CD4-positive, alpha-beta T cell (primary cell): ENCODE results near the gene NCK1. TPM values are rescaled to one million over a fixed set of nuclear protein-coding genes. Genes with fewer than 3 reads are reported as not detected.
"Not testable (repeated sequence)": the region's sequence is repeated elsewhere in the genome, so short reads cannot be mapped to it uniquely, and the experiment has no call there.

Source experiments
- ATAC-seq: fragments of 200-7000 bp; cut with Tn5 transposase; one replicate; pipeline ENCODE4 v1.10.0; 2022; ENCODE audit warnings: mild to moderate bottlenecking; ENCODE audit not compliant: poor library complexity
- CTCF ChIA-PET: fragments of 350-600 bp; sonication (Branson Sonifier 250); formaldehyde crosslinking; loops from one replicate; lab custom pipeline; 2021; ENCODE audit warnings: antibody characterized with exemption, inconsistent platforms; lab: Charles Lee
- POLR2A ChIA-PET: fragments of 350-600 bp; sonication (Branson Sonifier 250); formaldehyde crosslinking; loops from one replicate; lab custom pipeline; 2021; ENCODE audit warnings: antibody characterized with exemption, inconsistent platforms; lab: Charles Lee
- DNase-seq, 14 experiments: peaks; one replicate each; pipeline ENCODE4 v3.0.0-alpha.2; 2013 to 2020; ENCODE audit warnings: mixed read lengths in 2 of 14
- H3K27ac ChIP-seq, 2 donors: one replicate each; pipeline versions ENCODE4 v1.5.1 to v1.7.0; 2013; ENCODE audit warnings: low read length in 2 of 2, low read depth in 1 of 2, mild to moderate bottlenecking in 1 of 2
- H3K27me3 ChIP-seq, 2 experiments: 1 replicate in 1 of 2; 2 replicates in 1 of 2; pipeline versions ENCODE4 v1.6.1 to v1.7.0; 2013; ENCODE audit warnings: low read length in 2 of 2, control low read depth in 1 of 2, mild to moderate bottlenecking in 1 of 2, moderate library complexity in 1 of 2; ENCODE audit not compliant: insufficient read depth in 2 of 2, control insufficient read depth in 1 of 2
- H3K36me3 ChIP-seq: one replicate; pipeline ENCODE4 v1.6.1; 2013; ENCODE audit warnings: low read length, control low read depth; ENCODE audit not compliant: insufficient read depth
- H3K4me1 ChIP-seq: one replicate; pipeline ENCODE4 v1.6.1; 2013; ENCODE audit warnings: low read length, control low read depth; ENCODE audit not compliant: insufficient read depth
- H3K4me3 ChIP-seq: one replicate; pipeline ENCODE4 v1.5.1; 2013; ENCODE audit warnings: mild to moderate bottlenecking, low read length, moderate library complexity
- H3K9me3 ChIP-seq, 2 experiments: 1 replicate in 1 of 2; 2 replicates in 1 of 2; pipeline versions ENCODE4 v1.6.1 to v1.7.0; 2013; ENCODE audit warnings: low read length in 2 of 2, mild to moderate bottlenecking in 2 of 2, control low read depth in 1 of 2, moderate library complexity in 1 of 2; ENCODE audit not compliant: control insufficient read depth in 1 of 2, insufficient read depth in 1 of 2
- H3K27ac Mint-ChIP-seq: one replicate; pipeline ENCODE4 v1.8.0; 2020; ENCODE audit warnings: mixed read lengths
- H3K27me3 Mint-ChIP-seq: one replicate; pipeline ENCODE4 v1.8.0; 2021; ENCODE audit warnings: mixed read lengths
- H3K36me3 Mint-ChIP-seq: one replicate; pipeline ENCODE4 v1.8.0; 2021; ENCODE audit warnings: low read depth, mixed read lengths
- H3K4me1 Mint-ChIP-seq: one replicate; pipeline ENCODE4 v1.8.0; 2021; ENCODE audit warnings: low read depth, mixed read lengths
- H3K4me3 Mint-ChIP-seq: one replicate; pipeline ENCODE4 v1.8.0; 2020; ENCODE audit warnings: mild to moderate bottlenecking, mixed read lengths
- H3K9me3 Mint-ChIP-seq: one replicate; pipeline ENCODE4 v1.8.0; 2020; ENCODE audit warnings: mixed read lengths
- CTCF ChIP-seq: fragments of 200-600 bp; IDR thresholded peaks from one replicate; pipeline ENCODE4 v1.8.0; 2022; ENCODE audit warnings: antibody characterized with exemption, mild to moderate bottlenecking
- intact Hi-C, 2 experiments: fragments of 100-400 bp; cut with DNase I in 1 of 2; cut with micrococcal nuclease in 1 of 2; formaldehyde crosslinking; loops; one replicate each; pipeline versions ENCODE4 v1.15.1 to v1.9.0; 2023 to 2025; cut with DNase I, micrococcal nuclease
- total RNA-seq, 174 experiments: library from RNA in 2 of 174; stranded (reverse) in 2 of 174; gene quantifications; one replicate each; pipeline ENCODE4 v1.2.3 and lab custom pipeline; 2021 to 2026

NCK1 gene
- total RNA-seq, 2 experiments from 2014 or later = 52.9 to 55.0 TPM

GRCh38 chr3:136898549-136898948 is 36.5 kb downstream of the NCK1 start:
- Mint-ChIP-seq H3K4me3 (peak overlapping the region; percentile 1), H3K27me3 (no peaks in the 10 kb centered on the region), H3K9me3 (peaks cover 5% of the 10 kb centered on the region), H3K27ac (peak overlapping the region; percentile 52), H3K36me3 (peaks cover 61% of the 10 kb centered on the region), H3K4me1 (peaks cover 76% of the 10 kb centered on the region)
- no peaks in the 10 kb centered on the region for H3K36me3 ChIP-seq
- CTCF ChIA-PET = interaction anchor here (1.1 to 1.3 kb wide), 2 partner anchors 12 to 146 kb away, joined by 3 read pairs; partner anchors contain the start of gene STAG1
- H3K27me3 ChIP-seq = no peaks in the 10 kb centered on the region
- POLR2A ChIA-PET = interaction anchor here (0.9 to 2.3 kb wide), 9 partner anchors 11 to 146 kb away, joined by 3 to 15 read pairs (median 4); partner anchors contain the start of genes NCK1 and STAG1
- TF ChIP-seq CTCF = no peak
- intact Hi-C loops = loop anchor here (5.0 kb wide), 1 partner anchor 36 kb away; the partner anchor contains the start of gene NCK1 (in 2 of the 2)
- no peak overlapping the region for H3K4me3 ChIP-seq
- no peak overlapping the region for H3K27ac ChIP-seq
- DNase-seq (no peak), ATAC-seq (no peak)
- H3K9me3 ChIP-seq = peaks cover 4 to 6% of the 10 kb centered on the region in 2 experiments
- H3K4me1 ChIP-seq = peaks cover 23% of the 10 kb centered on the region

- DNase-seq (no peak), ATAC-seq (no peak)
- H3K4me1 Mint-ChIP-seq = peaks cover 72% of the 10 kb centered on the region
- peak overlapping the region; percentile 1 for H3K4me3 Mint-ChIP-seq
- no peak overlapping the region for H3K27ac ChIP-seq
- CTCF ChIA-PET = interaction anchor here (1.3 kb wide), 1 partner anchor 147 kb away, joined by 3 read pairs; the partner anchor contains the start of gene STAG1
- no peaks in the 10 kb centered on the region for H3K36me3 ChIP-seq
- intact Hi-C loops = loop anchor here (5.0 kb wide), 1 partner anchor 37 kb away; the partner anchor contains the start of gene NCK1 (in 2 of the 2)
- peaks cover 61% of the 10 kb centered on the region for H3K36me3 Mint-ChIP-seq
- peak overlapping the region; percentile 52 for H3K27ac Mint-ChIP-seq
- no peaks in the 10 kb centered on the region for H3K27me3 Mint-ChIP-seq
- H3K27me3 ChIP-seq = no peaks in the 10 kb centered on the region
- no peak for TF ChIP-seq CTCF
- H3K9me3 ChIP-seq = peaks cover 8 to 10% of the 10 kb centered on the region in 2 experiments
- no peak overlapping the region for H3K4me3 ChIP-seq
- H3K9me3 Mint-ChIP-seq = peaks cover 7% of the 10 kb centered on the region
- POLR2A ChIA-PET = interaction anchor here (0.9 to 2.3 kb wide), 7 partner anchors 11 to 79 kb away, joined by 3 to 15 read pairs (median 4); partner anchors contain the start of gene NCK1
- H3K4me1 ChIP-seq = peaks cover 19% of the 10 kb centered on the region
Observed at GRCh38 chr3:136898954-136899353, 36.9 kb downstream of the NCK1 start.

GRCh38 chr3:136899622-136900158 is 37.7 kb downstream of the NCK1 start:
- no peak for ATAC-seq
- POLR2A ChIA-PET = interaction anchor here (1.0 to 2.3 kb wide), 4 partner anchors 11 to 80 kb away, joined by 3 to 15 read pairs (median 6); partner anchors contain the start of gene NCK1
- Mint-ChIP-seq H3K4me1 (peaks cover 65% of the 10 kb centered on the region), H3K4me3 (peak overlapping the region; percentile 26), H3K36me3 (peaks cover 63% of the 10 kb centered on the region), H3K27me3 (no peaks in the 10 kb centered on the region), H3K27ac (peak overlapping the region; percentile 52), H3K9me3 (peaks cover 7% of the 10 kb centered on the region)
- no peak overlapping the region for H3K4me3 ChIP-seq
- peaks cover 13 to 17% of the 10 kb centered on the region in 2 experiments for H3K9me3 ChIP-seq
- no peaks in the 10 kb centered on the region for H3K27me3 ChIP-seq
- TF ChIP-seq CTCF = no peak
- H3K27ac ChIP-seq = no peak overlapping the region
- CTCF ChIA-PET = no interaction called here
- H3K36me3 ChIP-seq = no peaks in the 10 kb centered on the region
- H3K4me1 ChIP-seq = peaks cover 14% of the 10 kb centered on the region
- peak in 2 of 14 experiments; percentile 19 to 25 for DNase-seq
- intact Hi-C loops = loop anchor here (5.0 kb wide), 1 partner anchor 37 kb away; the partner anchor contains the start of gene NCK1 (in 2 of the 2)

GRCh38 chr3:136900694-136901093 is 38.7 kb downstream of the NCK1 start:
- intact Hi-C loops, H3K27ac ChIP-seq, H3K4me3 ChIP-seq, H3K27me3 ChIP-seq, POLR2A ChIA-PET, CTCF ChIA-PET, H3K9me3 Mint-ChIP-seq, H3K27me3 Mint-ChIP-seq, DNase-seq, H3K36me3 ChIP-seq, ATAC-seq: not testable (repeated sequence)
- Mint-ChIP-seq H3K4me1 (peaks cover 67% of the 10 kb centered on the region), H3K27ac (peak overlapping the region; percentile 16), H3K4me3 (peak overlapping the region; percentile 5), H3K36me3 (peaks cover 73% of the 10 kb centered on the region)
- peaks cover 18% of the 10 kb centered on the region for H3K4me1 ChIP-seq
- peaks cover 22 to 23% of the 10 kb centered on the region in 2 experiments for H3K9me3 ChIP-seq
